Body of pancreas (tissue), 4 donors: Measurements from ENCODE around the gene KCNJ6.

Source experiments
- CTCF ChIP-seq, 7 experiments: fragments of 450-650 bp in 4 of 7; fragments of 200-600 bp in 3 of 7; sonication (generic) in 3 of 7; IDR thresholded peaks; one replicate each; pipeline ENCODE4 v1.5.1; 2016 to 2019; ENCODE audit warnings: antibody characterized with exemption in 7 of 7
- POLR2A ChIP-seq, 3 donors: fragments of 450-650 bp; IDR thresholded peaks; one replicate each; pipeline ENCODE4 v1.6.1; 2016; ENCODE audit warnings: antibody characterized with exemption in 3 of 3, mild to moderate bottlenecking in 2 of 3

GRCh38 chr21:37605006-37605405 is 311.3 kb downstream of the KCNJ6 start:
- TF ChIP-seq CTCF (IDR thresholded peaks at IDR 0.05): no peak
- no peak for TF ChIP-seq POLR2A (IDR thresholded peaks at IDR 0.05)
